ENCODE results near the gene BTBD9. TPM values are rescaled to one million over a fixed set of nuclear protein-coding genes. Genes with fewer than 3 reads are reported as not detected.

The BTBD9 gene
- total RNA-seq, 1 experiment from 2014 or later, result 8.9 TPM

- H3K4me1 Mint-ChIP-seq, result peaks cover 0 to 7% of the 10 kb centered on the region in 2 experiments; a peak in 3 of 4 replicates
These were observed 144.2 kb downstream of the BTBD9 start for GRCh38 chr6:38495518-38495917.

More at GRCh38 chr6:38495518-38495917, 144.2 kb downstream of the BTBD9 start:
- H3K27me3 ChIP-seq (ENCODE audit: insufficient read depth, low read length), result no peaks in the 10 kb centered on the region
- H3K9me3 ChIP-seq (ENCODE audit: control insufficient read depth, low read depth, low read length), result no peaks in the 10 kb centered on the region
- no peak overlapping the region for H4K91ac ChIP-seq (ENCODE audit: insufficient read length, low read depth, low read length)
- Mint-ChIP-seq H3K36me3 (ENCODE audit: insufficient read depth in 1 of 3, low read depth in 3 of 3) (no peaks in the 10 kb centered on the region), H3K27ac (no peak overlapping the region), H3K27me3 (ENCODE audit: low read depth) (no peaks in the 10 kb centered on the region), H3K9me3 (no peaks in the 10 kb centered on the region), H3K4me3 (no peak overlapping the region)
- H2AFZ ChIP-seq (ENCODE audit: low read length), result no peak overlapping the region
- no peak overlapping the region for H3K14ac ChIP-seq (ENCODE audit: insufficient read depth, low read length)
- no peaks in the 10 kb centered on the region for H3K4me1 ChIP-seq (ENCODE audit: insufficient read depth, low read length)
- no peak overlapping the region for H2BK12ac ChIP-seq (ENCODE audit: insufficient read length, low read depth, low read length)
- H4K8ac ChIP-seq (replicated peaks; ENCODE audit: insufficient read length, low read depth, low read length), result no peak overlapping the region
- H3K23ac ChIP-seq (ENCODE audit: insufficient read length, low read depth, low read length), result no peak overlapping the region
- no peak for DNase-seq
- no peak overlapping the region for H3K4ac ChIP-seq (ENCODE audit: low read depth, low read length)
- H3K4me2 ChIP-seq (ENCODE audit: insufficient read depth, insufficient read length, low read length), result no peak overlapping the region
- H3K79me1 ChIP-seq (ENCODE audit: insufficient read depth, low read depth, low read length, poor library complexity, severe bottlenecking), result no peaks in the 10 kb centered on the region
- no peaks in the 10 kb centered on the region for H3K79me2 ChIP-seq (ENCODE audit: insufficient read depth, low read length)
- no peak overlapping the region for H2AK5ac ChIP-seq (ENCODE audit: insufficient read length, low read length)
- H2BK120ac ChIP-seq (ENCODE audit: low read depth, low read length, poor library complexity, severe bottlenecking), result no peak overlapping the region
- no peak overlapping the region for H2BK15ac ChIP-seq (ENCODE audit: low read depth, low read length)
- WGBS (ENCODE audit: extremely low coverage, insufficient read length, low lambda C conversion rate), result no CpG with 5 or more reads among the region's 5 CpGs
- H3K27ac ChIP-seq (ENCODE audit: insufficient read length, low read depth, low read length), result no peak overlapping the region
- H2BK20ac ChIP-seq (ENCODE audit: low read depth, low read length, poor library complexity, severe bottlenecking), result no peak overlapping the region
- no peak overlapping the region for H4K5ac ChIP-seq (ENCODE audit: insufficient read length, low read depth, low read length)
- H3K18ac ChIP-seq (ENCODE audit: insufficient read length, low read depth, low read length), result no peak overlapping the region
- H2BK5ac ChIP-seq (ENCODE audit: insufficient read length, low read length), result no peak overlapping the region
- H3K56ac ChIP-seq (ENCODE audit: insufficient read length, low read depth, low read length), result no peak overlapping the region
- H3K9ac ChIP-seq (ENCODE audit: extremely low read depth, insufficient read length, low read length), result no peak overlapping the region
- no peaks in the 10 kb centered on the region for H3K23me2 ChIP-seq (ENCODE audit: insufficient read length, low read depth, low read length, poor library complexity, severe bottlenecking)
- H4K20me1 ChIP-seq (ENCODE audit: control insufficient read depth, insufficient read depth, insufficient read length), result no peaks in the 10 kb centered on the region
- TF ChIP-seq CTCF (conservative IDR thresholded peaks at IDR 0.05), result no peak
- no peak overlapping the region for H3T11ph ChIP-seq (ENCODE audit: low read length)

Measured in H9 (cell line).